NCI-H345 (cell line): ENCODE data around the gene SMDT1.
A peak's percentile ranks its signal among the peaks of the same experiment; 100 is the strongest.

Experiments used
- DNase-seq: peaks from one replicate; lab custom pipeline; 2025; lab: John Stamatoyannopoulos, UW

SMDT1 gene, protein sequence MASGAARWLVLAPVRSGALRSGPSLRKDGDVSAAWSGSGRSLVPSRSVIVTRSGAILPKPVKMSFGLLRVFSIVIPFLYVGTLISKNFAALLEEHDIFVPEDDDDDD

DNA sequence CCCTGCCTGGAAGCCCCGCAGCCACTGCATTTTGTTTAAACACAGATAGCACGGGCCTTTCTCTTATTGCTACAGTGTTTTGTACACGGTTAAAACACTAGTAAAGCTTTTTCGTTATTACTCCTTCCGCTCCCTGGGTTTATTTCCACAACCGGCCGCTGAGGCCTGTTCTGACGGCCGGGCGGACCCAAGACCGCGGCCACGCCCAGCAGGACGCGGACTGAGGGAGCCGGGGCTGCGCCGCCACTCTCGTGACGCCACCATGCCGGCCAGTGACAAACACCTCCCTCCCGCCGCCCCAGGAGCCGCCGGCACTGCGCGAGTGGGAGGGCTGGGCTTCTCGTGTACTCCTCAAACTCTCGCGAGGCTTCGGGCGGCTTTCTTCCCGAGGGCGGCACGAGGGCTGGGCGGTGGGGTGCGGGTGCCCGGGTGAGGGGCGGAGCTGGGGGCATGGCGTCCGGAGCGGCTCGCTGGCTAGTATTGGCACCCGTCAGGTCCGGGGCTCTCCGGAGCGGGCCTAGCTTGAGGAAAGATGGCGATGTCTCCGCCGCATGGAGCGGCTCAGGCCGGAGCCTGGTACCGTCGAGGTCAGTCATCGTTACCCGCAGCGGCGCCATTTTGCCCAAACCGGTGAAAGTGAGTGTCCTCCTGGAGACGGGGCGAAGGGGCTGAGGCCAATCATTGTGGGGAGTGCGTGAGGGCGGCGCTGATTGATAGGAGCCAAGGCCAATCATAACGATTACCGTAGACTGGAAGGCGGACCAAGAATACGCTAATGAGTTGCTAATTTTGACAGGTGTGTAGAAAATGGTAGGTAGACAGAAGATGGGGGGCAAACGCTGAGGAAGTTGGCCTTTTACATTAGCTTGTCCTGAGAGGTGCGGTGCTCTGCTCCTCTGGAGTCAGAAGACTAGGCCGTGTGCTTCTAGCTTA lies at the start of gene SMDT1:
SMDT1 (plus strand) TSS at position 382 of the 933 bp plus-strand sequence; CDS start at position 451, 69 bp downstream.
- DNase-seq = peak; percentile 96

DNA sequence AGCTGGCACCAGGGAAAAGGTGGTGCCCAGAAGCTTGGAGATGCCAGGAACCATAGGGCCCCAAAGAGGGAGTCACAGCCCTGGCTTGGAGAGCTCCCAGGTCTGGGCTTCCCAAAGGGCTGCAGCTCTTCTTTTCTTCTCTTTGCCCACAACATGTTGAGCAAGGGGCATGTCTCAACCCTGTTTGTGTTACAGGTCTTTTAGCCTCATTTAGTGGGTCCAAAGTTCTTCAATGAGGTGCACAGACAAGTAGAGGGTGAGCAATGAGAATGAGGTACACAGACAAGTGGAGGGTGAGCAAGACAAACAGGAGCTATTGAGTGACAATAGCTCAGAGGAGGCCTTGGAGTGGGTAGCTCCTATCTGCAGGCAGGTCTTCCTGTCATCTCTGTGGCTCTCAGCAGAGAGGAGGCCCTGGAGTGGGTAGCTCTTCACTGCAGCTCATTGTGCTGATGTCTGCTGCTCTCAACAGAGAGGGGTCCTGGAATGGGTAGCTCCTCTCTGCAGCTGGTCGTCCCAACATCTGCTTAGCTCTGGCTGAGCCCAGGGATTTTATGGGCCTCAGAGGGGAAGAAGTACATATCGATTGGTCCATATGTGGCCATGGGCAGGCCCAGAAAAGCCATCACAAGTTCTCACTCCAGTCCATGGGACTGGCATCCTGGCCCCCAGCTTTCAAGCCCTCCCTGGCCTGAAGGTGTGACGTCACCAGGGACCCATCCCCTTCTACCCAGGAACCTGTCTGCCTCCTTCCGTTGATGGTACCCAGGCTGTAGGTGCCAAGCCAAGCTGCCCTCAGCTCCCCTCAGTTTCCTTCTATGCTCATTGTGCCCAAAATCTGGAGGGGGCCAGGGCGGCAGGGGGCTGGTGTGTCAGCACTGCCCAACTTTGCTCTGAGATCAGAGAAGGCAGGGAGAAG lies 46.0 kb upstream of the SMDT1 start:
- DNase-seq = no peak

DNA sequence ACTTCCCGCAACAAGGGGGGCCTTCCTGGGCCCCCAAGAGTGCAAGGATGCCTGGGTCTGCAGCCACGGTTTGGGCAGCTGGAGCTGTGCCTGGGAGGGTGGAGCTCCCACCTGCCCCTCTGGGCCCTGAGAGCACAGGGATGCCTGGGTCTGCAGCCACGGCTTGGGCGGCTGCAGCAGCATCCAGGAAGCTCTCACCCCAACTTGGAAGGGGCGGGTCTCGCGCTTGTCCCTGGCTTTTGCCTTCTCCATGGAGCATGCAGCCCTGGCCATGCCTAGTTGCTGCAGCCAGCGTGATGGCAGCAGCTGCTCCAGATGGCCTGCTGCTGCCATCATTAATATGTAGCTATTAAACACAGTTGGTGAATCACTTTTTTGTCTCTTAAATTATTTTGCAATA lies 44.2 kb upstream of the SMDT1 start:
- no peak for DNase-seq

DNA sequence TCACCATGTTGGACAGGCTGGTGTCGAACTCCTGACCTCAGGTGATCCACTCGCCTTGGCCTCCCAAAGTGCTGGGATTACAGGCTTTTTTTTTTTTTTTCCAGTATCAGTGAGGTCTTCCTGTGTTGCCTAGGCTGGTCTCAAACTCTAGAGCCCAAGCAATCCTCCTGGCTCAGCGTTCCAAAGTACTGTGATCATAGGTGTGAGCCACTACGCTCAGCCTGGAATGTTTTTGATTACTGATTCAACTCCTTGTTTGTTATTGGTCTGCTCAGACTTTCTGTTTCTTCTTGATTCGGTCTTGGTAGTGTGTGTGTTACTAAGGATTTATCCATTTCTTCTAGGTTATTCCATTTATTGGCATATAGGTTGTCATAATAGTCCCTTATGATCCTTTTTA lies 40.2 kb upstream of the SMDT1 start:
- no peak for DNase-seq

DNA sequence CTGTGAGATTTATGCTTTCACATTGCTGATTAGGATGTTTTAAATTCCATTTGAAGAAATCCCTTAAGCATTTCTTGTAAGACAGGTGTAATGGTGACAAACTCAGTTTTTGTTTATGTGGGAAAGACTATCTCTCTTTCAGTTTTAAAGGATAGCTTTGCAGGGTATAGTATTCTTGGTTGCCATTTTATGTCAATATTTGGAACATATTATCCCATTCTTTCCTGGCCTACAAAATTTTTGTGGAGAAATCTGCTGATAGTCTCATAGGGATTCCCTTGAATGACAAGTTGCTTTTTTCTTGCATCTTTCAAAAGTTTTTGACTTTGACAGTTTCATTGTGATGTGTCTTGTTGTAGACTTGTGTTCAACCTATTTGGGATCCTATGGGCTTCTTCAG lies 37.7 kb upstream of the SMDT1 start:
- DNase-seq = no peak

DNA sequence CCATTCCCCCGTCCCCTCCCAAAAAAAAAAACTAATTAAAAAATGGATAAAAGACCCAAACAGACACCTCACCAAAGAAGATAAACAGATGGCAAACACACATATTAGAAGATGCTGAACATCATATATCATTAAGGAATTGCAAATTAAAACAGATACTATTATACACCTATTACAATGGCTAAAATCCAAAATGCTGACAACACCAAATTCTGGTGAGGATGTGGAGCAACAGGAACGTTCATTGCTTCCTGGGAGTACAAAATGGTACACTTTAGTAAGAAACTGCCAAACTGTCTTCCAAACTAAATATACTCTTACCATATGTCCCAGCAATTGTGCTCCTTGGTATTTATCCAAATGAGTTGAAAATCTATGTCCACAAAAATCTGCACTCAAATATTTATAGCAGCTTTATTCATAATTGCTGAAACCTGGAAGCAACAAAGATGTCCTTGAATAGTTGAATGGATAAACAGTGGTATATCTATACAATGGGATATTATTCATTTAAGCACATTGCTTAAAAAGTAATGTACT lies 28.8 kb upstream of the SMDT1 start:
- DNase-seq = no peak

DNA sequence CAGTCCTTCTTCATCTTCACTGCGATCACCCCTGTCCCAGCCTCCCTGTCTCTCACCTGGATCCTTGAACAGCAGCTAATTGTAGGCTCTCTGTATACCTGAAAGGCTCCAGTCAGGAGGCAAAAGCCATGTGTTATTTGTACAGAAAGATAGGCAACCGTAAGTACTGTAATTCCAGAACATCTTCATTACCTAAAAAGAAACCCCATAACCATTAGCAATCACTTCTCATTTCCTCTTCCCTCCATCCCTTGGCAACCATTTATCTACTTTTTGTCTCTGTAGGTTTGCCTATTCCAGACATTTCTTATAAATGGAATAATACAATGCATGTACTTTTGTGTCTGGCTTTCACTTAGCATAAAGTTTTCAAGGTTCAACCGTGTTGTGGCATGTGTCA lies 26.7 kb upstream of the SMDT1 start:
- no peak for DNase-seq

DNA sequence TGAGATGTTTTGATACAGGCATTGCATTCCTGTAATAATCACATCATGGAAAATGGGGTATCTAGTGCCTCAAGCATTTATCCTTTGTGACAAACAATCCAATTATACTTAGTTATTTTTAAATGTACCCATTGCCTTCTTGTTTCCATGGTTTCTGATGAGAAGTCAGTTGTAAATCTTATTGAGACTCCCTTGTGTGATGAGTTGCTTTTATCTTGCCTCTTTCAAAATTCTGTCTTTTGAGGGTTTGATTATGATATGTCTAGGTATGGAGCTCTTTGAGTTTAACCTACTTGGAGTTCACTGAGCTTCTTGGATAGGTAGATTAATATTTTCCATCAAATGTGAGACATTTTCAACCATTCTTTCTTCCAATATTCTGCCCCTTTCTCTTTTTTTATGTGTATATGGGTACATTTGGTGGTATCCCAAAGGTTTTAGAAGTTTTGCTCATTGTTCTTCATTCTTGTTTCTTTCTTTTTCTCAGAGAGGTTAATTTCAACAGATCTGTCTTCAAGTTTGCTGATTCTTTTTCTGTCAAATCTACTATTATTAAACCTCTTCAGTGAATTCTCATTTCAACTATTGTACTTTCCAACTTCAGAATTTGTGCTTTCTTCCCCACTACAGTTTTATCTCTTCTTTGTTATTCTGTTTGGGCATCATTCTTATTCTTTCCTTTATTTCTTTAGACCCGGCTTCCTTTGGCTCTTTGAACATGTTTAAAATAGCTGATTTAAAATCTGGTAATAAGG lies 22.6 kb upstream of the SMDT1 start:
- DNase-seq = no peak

DNA sequence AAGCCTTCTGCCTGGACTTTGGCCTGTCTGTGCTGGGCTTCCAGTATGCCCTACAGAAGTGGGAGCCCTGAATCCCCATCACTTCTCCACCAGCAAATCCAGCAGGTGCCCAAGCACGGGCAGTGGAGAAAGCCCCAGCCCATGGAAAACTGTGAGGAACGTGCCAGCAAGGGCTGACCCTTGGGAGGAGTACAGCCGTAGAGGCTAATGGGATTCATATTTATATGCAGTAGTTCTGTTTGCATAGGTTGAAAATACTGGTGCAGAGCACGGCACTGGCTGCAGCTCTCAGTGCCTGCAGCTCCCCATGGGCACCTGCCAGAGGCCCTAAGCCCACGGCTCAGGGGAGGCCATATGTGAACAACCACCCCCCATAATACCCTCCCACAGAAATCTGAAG lies 19.0 kb upstream of the SMDT1 start:
- DNase-seq = no peak

DNA sequence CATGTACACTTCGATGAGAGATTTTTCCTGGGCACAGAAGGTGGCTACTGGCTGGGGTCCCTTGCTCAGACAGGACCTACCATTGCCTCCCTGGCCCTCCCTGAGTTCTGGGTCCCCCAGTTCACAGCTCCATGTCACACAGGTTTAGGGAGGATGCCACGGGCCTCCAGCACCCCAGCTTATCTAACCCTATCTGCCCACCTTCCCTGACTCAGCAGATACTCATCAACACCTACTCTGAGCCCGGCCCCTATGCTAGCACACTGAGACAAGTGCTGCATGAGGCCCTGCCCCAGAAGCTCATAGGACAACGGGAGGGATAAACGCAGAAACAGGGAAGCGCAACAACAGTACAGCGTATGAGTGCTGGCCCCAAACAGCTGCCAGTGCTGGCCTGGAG lies 18.5 kb upstream of the SMDT1 start:
- DNase-seq = no peak

DNA sequence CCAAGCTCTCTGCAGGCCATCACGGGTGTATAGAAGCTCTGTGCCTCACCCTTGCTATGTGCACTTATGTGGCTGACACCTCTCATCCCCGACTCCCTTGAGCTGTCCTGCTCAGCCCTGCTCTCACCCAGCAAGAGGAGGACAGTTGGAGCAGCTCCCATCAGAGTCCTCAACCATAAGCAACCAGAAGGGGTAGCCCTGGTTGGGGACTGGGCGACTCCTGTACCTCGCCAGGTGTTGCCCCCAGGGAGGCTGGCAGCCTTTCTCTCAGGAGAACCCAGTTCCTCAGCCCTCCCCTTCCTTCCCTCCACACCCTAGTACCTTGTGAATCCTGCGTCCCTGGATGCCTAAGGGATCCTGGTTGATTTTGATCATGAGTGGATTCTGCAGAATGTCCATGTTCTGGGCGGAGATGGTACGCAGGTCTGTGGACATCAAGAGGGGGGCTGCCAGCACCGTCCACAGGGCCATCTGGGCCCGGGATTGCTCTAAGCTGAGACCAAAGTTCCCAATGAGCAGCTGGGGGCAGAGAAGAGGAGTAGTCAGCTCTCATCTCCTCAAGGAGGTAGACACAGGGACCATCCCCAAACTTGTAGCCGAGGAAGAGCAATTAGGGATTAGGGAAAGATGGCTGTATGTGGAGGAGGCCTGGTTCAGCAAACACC lies 16.9 kb upstream of the SMDT1 start:
- DNase-seq = no peak

DNA sequence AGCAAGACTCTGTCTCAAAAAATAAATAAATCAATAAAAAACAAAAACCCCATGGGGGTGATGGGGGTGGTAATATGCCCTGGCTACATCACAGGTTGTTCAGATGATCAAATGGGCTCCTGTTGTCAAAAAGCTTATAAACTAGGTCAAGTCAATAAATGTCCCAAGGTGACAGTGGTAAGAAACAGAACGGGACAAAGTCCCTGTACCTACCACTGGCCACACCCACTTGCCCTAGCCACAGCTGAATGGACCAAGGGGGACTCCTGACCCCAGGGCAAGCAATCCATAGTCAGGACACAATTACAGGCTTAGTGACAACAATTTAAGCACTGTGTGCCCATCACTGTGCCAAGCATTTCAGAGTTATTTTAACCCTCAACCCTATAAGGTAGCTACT lies 14.9 kb upstream of the SMDT1 start:
- no peak for DNase-seq

DNA sequence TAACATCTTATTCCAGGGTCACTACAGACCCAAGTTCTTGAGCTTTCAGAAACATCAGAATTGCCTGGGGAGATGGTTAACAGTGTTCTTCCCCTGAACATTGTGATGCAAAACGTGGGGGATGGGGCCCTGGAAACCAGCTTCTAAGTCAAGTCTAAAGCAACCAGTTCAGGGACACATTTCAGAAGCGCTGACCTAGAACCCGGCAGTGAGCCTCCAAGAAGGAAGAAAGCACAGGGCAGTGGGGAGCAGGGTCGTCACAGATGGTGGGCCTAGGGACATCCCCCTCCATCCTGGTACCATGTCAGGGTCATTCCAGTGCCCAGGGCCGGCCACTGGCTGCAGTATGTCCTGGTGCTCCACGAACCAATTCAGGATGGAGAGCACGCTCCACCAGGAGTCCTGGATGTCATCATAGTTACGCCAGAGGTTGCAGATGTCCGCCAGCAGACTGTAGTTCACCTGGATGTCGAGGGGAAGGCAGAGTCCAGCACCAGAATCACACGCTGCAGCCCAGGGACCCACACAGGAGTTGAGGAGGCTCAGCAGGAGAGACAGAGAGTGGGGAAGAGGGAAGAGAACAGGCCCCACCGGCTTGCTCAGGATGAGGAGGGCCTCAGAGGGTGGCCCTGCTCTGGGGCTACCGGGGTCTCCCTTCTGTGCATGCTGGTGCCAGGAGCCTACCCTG lies 13.9 kb upstream of the SMDT1 start:
- no peak for DNase-seq

DNA sequence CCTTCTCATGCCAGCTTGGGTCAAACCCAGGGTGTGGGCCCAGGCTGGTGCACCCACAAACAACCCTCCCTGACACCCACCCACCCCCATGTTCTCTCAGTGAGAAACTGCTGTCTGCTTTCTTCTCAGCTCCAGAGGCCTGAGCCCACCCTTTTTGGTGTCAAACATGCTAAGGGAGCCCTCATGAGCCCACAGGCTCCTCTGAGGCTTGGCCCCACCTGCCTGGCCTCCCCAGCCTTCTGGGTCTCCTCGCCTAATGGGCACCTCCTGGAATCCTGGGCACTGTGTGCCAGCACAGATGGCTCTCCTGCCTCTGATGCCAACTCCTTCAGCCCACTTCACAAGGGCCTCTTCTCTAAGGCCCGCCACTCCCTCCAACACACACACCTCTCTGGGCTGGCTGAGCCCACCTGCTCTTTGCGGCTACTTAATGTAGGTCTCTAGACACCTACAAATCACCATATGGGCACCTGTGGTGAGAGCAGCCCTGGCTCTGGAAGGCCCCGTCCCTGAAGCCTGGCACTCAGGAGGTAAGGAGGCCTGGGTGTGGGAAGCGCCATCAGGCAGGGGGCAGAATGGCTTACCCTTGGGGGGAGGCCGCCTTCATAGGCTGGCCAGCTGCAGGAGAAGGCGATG lies 13.3 kb upstream of the SMDT1 start:
- no peak for DNase-seq

DNA sequence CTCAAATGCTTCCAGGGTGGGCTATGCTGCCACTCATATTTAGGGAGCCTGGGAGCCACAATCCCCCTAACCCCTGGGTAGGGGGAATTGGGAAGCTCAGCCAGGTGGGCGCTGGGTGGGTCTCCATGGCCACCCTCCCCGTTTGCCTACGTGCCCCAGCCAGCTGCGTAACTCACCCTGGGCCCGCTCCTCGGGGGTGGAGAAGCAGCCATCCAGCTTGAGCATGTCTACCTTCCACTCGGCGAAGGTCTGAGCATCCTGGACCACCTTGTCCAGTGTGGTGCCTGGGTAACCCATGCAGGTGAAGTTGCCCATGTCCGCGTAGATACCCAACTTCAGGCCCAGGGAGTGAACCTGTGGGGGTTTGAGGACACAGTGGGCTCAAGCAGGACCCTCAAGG lies 12.6 kb upstream of the SMDT1 start:
- DNase-seq = no peak

DNA sequence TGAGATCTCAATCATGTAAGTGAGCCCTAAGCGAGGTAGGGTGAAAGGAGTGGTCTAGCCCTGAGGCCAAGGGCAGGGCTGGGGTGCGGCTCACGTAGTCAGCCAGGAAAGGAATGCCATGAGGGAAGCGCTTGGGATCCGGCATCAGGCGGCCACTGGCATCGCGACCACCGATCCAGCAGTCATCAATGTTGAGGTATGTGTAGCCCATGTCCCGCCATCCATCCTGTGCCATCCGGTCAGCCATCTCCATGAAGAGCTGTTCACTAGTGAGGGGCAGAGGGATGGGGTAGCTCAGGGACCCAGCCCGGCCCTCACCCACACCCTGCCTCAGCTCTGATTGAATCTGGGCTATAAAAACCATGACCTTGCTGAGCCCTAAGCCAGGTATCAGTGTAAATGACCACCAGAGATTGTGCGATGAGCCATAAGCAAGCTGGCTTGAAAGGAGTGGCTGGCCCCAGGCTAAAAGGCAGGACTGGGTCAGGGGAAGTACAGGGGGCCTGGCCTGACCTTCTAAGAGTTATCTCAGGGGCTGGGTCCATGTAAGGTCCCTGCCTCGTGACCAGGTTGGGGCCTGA lies 11.7 kb upstream of the SMDT1 start:
- no peak for DNase-seq

DNA sequence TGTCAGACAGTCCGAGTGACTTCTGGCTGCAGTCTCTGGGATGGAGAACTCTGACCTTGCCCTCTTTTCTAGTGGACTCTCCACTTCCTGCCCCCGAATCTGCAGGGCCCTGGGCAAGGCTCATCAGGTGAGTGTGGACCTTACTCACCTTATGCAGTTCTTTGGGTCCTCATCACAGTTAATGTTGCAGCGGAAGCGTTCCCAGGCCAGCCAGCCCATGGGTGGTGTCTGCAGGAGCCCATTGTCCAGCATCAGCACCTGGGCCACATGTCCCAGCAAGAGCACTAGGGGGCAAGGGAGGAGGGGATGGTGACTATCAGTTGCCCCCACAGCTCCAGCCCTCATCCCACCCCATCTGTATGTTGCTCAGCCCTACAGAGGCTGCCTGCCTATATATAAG lies 11.2 kb upstream of the SMDT1 start:
- DNase-seq = no peak

DNA sequence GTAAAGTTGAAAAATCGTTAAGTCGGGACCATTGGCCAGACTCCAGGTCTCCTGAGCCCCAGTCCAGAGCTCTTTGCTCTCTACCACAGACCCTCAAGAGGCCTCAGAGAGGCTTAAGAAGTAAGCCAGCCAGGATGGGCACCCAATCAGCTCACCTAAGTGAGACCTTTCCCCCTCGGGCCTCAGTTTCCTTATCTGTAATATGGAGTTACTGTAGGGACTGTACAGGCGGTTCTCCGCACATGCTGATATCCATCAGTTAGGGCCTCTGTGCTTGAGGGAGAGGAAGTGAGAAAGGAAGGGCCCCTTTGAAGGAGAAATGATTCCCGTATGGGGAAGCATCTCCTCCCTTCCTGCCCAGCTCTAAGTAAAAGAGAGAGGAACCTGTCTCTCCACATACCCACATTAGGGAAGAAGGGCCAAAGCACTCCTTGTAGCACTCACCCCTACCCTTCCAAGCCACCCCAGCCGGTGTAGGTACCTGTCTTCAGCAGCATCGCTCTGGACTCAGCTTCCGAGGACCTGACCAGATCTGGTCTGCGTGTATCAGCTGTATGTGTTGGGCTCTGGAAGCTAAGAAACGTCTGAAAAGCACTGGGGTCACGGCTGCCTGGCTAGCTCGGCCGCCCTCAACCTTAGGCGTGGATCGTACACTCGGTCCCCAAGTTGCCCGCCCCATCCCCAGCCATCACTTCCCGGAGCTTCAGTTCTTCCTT lies 9.5 kb upstream of the SMDT1 start:
- no peak for DNase-seq
